H9 (cell line): ENCODE results near the gene CX3CR1. TPM values are rescaled to one million over a fixed set of nuclear protein-coding genes. Genes with fewer than 3 reads are reported as not detected.

Experiments used
- DNase-seq: peaks from one replicate; pipeline ENCODE4 v3.0.0-alpha.2; 2017
- H2AFZ ChIP-seq: one replicate; pipeline ENCODE4 v1.6.1; 2013; ENCODE audit warnings: mild to moderate bottlenecking, low read length, control low read depth, moderate library complexity
- H2AK5ac ChIP-seq: 2 replicates; pipeline ENCODE4 v1.6.1; 2013; ENCODE audit warnings: low read length, control low read depth, mixed read lengths; ENCODE audit not compliant: insufficient read length
- H2BK120ac ChIP-seq: one replicate; pipeline ENCODE4 v1.6.1; 2013; ENCODE audit warnings: low read depth, mild to moderate bottlenecking, low read length, control low read depth, inconsistent platforms; ENCODE audit not compliant: poor library complexity, severe bottlenecking
- H2BK12ac ChIP-seq: 2 replicates; pipeline ENCODE4 v1.6.1; 2013; ENCODE audit warnings: low read length, control low read depth, mixed read lengths, low read depth; ENCODE audit not compliant: insufficient read length
- H2BK15ac ChIP-seq: 2 replicates; pipeline ENCODE4 v1.6.1; 2013; ENCODE audit warnings: low read depth, low read length, control low read depth
- H2BK20ac ChIP-seq: one replicate; pipeline ENCODE4 v1.6.1; 2013; ENCODE audit warnings: low read depth, mild to moderate bottlenecking, low read length, control low read depth, inconsistent platforms; ENCODE audit not compliant: poor library complexity, severe bottlenecking
- H2BK5ac ChIP-seq: 2 replicates; pipeline ENCODE4 v1.6.1; 2013; ENCODE audit warnings: low read length, control low read depth, mixed read lengths; ENCODE audit not compliant: insufficient read length
- H3K14ac ChIP-seq: 2 replicates; pipeline ENCODE4 v1.6.1; 2013; ENCODE audit warnings: low read length, control low read depth; ENCODE audit not compliant: insufficient read depth
- H3K18ac ChIP-seq: 2 replicates; pipeline ENCODE4 v1.6.1; 2013; ENCODE audit warnings: low read depth, mild to moderate bottlenecking, mixed read lengths, low read length, control low read depth; ENCODE audit not compliant: insufficient read length
- H3K23ac ChIP-seq: 2 replicates; pipeline ENCODE4 v1.6.1; 2013; ENCODE audit warnings: low read length, control low read depth, mixed read lengths, low read depth; ENCODE audit not compliant: insufficient read length
- H3K23me2 ChIP-seq: 2 replicates; pipeline ENCODE4 v1.6.1; 2013; ENCODE audit warnings: low read depth, mild to moderate bottlenecking, mixed read lengths, low read length, control low read depth; ENCODE audit not compliant: insufficient read length, poor library complexity, severe bottlenecking
- H3K27ac ChIP-seq: 2 replicates; pipeline ENCODE4 v1.5.1; 2013; ENCODE audit warnings: low read length, control low read depth, mixed read lengths, low read depth; ENCODE audit not compliant: insufficient read length
- H3K27me3 ChIP-seq: 2 replicates; pipeline ENCODE4 v1.6.1; 2013; ENCODE audit warnings: low read length, control low read depth, inconsistent platforms; ENCODE audit not compliant: insufficient read depth
- H3K4ac ChIP-seq: 2 replicates; pipeline ENCODE4 v1.6.1; 2013; ENCODE audit warnings: low read depth, mild to moderate bottlenecking, control low read depth, inconsistent platforms, low read length, moderate library complexity
- H3K4me1 ChIP-seq: 2 replicates; pipeline ENCODE4 v1.6.1; 2013; ENCODE audit warnings: low read length, control low read depth, inconsistent platforms; ENCODE audit not compliant: insufficient read depth
- H3K4me2 ChIP-seq: 2 replicates; pipeline ENCODE4 v1.6.1; 2013; ENCODE audit warnings: low read length, control low read depth, mixed read lengths; ENCODE audit not compliant: insufficient read length, insufficient read depth
- H3K56ac ChIP-seq: 2 replicates; pipeline ENCODE4 v1.6.1; 2013; ENCODE audit warnings: low read depth, mild to moderate bottlenecking, mixed read lengths, low read length, control low read depth; ENCODE audit not compliant: insufficient read length
- H3K79me1 ChIP-seq: 2 replicates; pipeline ENCODE4 v1.6.1; 2013; ENCODE audit warnings: low read depth, mild to moderate bottlenecking, moderate library complexity, low read length, control low read depth, inconsistent platforms; ENCODE audit not compliant: insufficient read depth, poor library complexity, severe bottlenecking
- H3K79me2 ChIP-seq: 2 replicates; pipeline ENCODE4 v1.6.1; 2013; ENCODE audit warnings: low read length, control low read depth, inconsistent platforms; ENCODE audit not compliant: insufficient read depth
- H3K9ac ChIP-seq: 2 replicates; pipeline ENCODE4 v1.6.1; 2013; ENCODE audit warnings: low read length, control low read depth, mixed read lengths; ENCODE audit not compliant: insufficient read length; ENCODE audit errors: extremely low read depth
- H3K9me3 ChIP-seq: one replicate; pipeline ENCODE4 v1.6.1; 2013; ENCODE audit warnings: low read depth, low read length, inconsistent platforms; ENCODE audit not compliant: control insufficient read depth
- H3T11ph ChIP-seq: one replicate; pipeline ENCODE4 v1.6.1; 2013; ENCODE audit warnings: mild to moderate bottlenecking, low read length, control low read depth, inconsistent platforms
- H4K20me1 ChIP-seq: one replicate; pipeline ENCODE4 v1.6.1; 2013; ENCODE audit not compliant: control insufficient read depth, insufficient read length, insufficient read depth
- H4K5ac ChIP-seq: 2 replicates; pipeline ENCODE4 v1.6.1; 2013; ENCODE audit warnings: low read depth, mild to moderate bottlenecking, mixed read lengths, low read length, control low read depth; ENCODE audit not compliant: insufficient read length
- H4K8ac ChIP-seq: replicated peaks from 2 replicates; pipeline ENCODE4 v1.6.1; 2013; ENCODE audit warnings: low read length, control low read depth, mixed read lengths, low read depth; ENCODE audit not compliant: insufficient read length
- H4K91ac ChIP-seq: 2 replicates; pipeline ENCODE4 v1.6.1; 2013; ENCODE audit warnings: low read depth, mild to moderate bottlenecking, moderate library complexity, mixed read lengths, low read length, control low read depth; ENCODE audit not compliant: insufficient read length
- H3K27ac Mint-ChIP-seq, 3 experiments: 2 replicates in 2 of 3; 3 replicates in 1 of 3; pipeline ENCODE4 v1.8.0; 2020 to 2021; ENCODE audit warnings: mixed read lengths in 3 of 3, mild to moderate bottlenecking in 1 of 3, moderate library complexity in 1 of 3
- H3K27me3 Mint-ChIP-seq: 2 replicates; pipeline ENCODE4 v1.8.0; 2021; ENCODE audit warnings: low read depth, mild to moderate bottlenecking, moderate library complexity, mixed read lengths
- H3K36me3 Mint-ChIP-seq, 3 experiments: 2 replicates in 2 of 3; 3 replicates in 1 of 3; pipeline ENCODE4 v1.8.0; 2020 to 2021; ENCODE audit warnings: low read depth in 3 of 3, mixed read lengths in 3 of 3; ENCODE audit not compliant: insufficient read depth in 1 of 3
- H3K4me1 Mint-ChIP-seq, 2 experiments: 2 replicates each; pipeline ENCODE4 v1.8.0; 2020; ENCODE audit warnings: mixed read lengths in 2 of 2
- H3K4me3 Mint-ChIP-seq, 2 experiments: 2 replicates in 1 of 2; 3 replicates in 1 of 2; pipeline ENCODE4 v1.8.0; 2020 to 2021; ENCODE audit warnings: mild to moderate bottlenecking in 2 of 2, mixed read lengths in 2 of 2, moderate library complexity in 1 of 2
- H3K9me3 Mint-ChIP-seq, 2 experiments: 2 replicates in 1 of 2; 3 replicates in 1 of 2; pipeline ENCODE4 v1.8.0; 2020; ENCODE audit warnings: mild to moderate bottlenecking in 2 of 2, mixed read lengths in 2 of 2, moderate library complexity in 1 of 2
- CTCF ChIP-seq: fragments of 200-600 bp; sonication (generic); conservative IDR thresholded peaks from 3 replicates; pipeline ENCODE4 v1.8.0; 2021; ENCODE audit warnings: antibody characterized with exemption, mild to moderate bottlenecking
- WGBS: extraction: QIAGEN DNeasy Blood & Tissue Kit; methylation state at CpG from one replicate; pipeline ENCODE4 v1.1.7; 2013; ENCODE audit warnings: missing lambda C conversion rate, low lambda C conversion rate, mixed read lengths; ENCODE audit not compliant: insufficient read length; ENCODE audit errors: extremely low coverage; 5-methylcytosine and 5-hydroxymethylcytosine counted together
- total RNA-seq: library from RNA; stranded (reverse); gene quantifications from 2 replicates; pipeline ENCODE4 v1.2.1, GENCODE V29; 2021

Gene CX3CR1
- total RNA-seq, 1 experiment from 2014 or later, result not detected

DNA sequence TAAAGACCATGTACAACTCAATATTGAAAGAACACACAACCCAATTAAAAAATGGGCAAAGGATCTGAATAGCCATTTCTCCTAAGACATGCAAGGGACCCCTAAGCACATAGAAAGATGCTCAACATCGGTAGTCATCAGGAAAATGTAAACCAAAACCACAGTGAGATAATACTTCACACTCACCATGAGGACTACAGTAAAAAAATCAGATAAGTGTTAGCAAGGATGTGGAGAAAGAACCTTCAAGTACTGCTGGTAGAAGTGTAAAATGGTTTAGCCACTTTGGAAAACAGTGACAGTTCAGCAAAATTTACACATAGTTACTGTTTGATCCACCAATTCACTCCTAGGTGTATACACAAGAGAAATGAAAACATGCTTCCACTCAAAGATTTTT lies 57.4 kb downstream of the CX3CR1 start:
- no peak overlapping the region for H3K9ac ChIP-seq
- H4K91ac ChIP-seq, result no peak overlapping the region
- no peak overlapping the region for H4K5ac ChIP-seq
- no peaks in the 10 kb centered on the region for H3K23me2 ChIP-seq
- no peak overlapping the region for H4K8ac ChIP-seq
- H3K9me3 ChIP-seq, result no peaks in the 10 kb centered on the region
- H3K4me2 ChIP-seq, result no peak overlapping the region
- H3K4me1 Mint-ChIP-seq, result no peaks in the 10 kb centered on the region
- WGBS, result no CpG with 5 or more reads among the region's 1 CpG
- no peaks in the 10 kb centered on the region for H3K27me3 ChIP-seq
- H2AFZ ChIP-seq, result no peak overlapping the region
- H3K18ac ChIP-seq, result no peak overlapping the region
- H2BK15ac ChIP-seq, result no peak overlapping the region
- peaks cover 9% of the 10 kb centered on the region; the same call in 1 of the 2 replicates for H3K27me3 Mint-ChIP-seq
- DNase-seq, result no peak
- no peak overlapping the region for H2BK12ac ChIP-seq
- no peaks in the 10 kb centered on the region for H4K20me1 ChIP-seq
- no peak overlapping the region for H2BK120ac ChIP-seq
- no peaks in the 10 kb centered on the region for H3K79me1 ChIP-seq
- no peak overlapping the region for H2AK5ac ChIP-seq
- H3K23ac ChIP-seq, result no peak overlapping the region
- no peaks in the 10 kb centered on the region for H3K4me1 ChIP-seq
- no peaks in the 10 kb centered on the region; a peak in 1 of 7 replicates for H3K36me3 Mint-ChIP-seq
- TF ChIP-seq CTCF, result no peak
- H3K4me3 Mint-ChIP-seq, result no peak overlapping the region
- H3T11ph ChIP-seq, result no peak overlapping the region
- no peak overlapping the region for H2BK20ac ChIP-seq
- H3K14ac ChIP-seq, result no peak overlapping the region
- H3K4ac ChIP-seq, result no peak overlapping the region
- H3K9me3 Mint-ChIP-seq, result no peaks in the 10 kb centered on the region
- no peaks in the 10 kb centered on the region for H3K79me2 ChIP-seq
- H2BK5ac ChIP-seq, result no peak overlapping the region
- no peak overlapping the region for H3K27ac Mint-ChIP-seq
- H3K56ac ChIP-seq, result no peak overlapping the region
- H3K27ac ChIP-seq, result no peak overlapping the region
